HCT116 (cell line): Measurements from ENCODE around the gene MBNL2.

ENCODE experiments used
- CEBPB ChIP-seq: IDR thresholded peaks from 2 replicates; pipeline ENCODE4 v1.6.1; 2012; ENCODE audit warnings: low read depth
- CTCF ChIP-seq, 3 experiments: fragments of 200-600 bp in 1 of 3; sonication (generic) in 1 of 3; IDR thresholded peaks in 2 of 3; conservative IDR thresholded peaks in 1 of 3; 2 replicates each; pipeline ENCODE4 v1.5.1; 2012 to 2017; ENCODE audit warnings: low read depth in 2 of 3, low read length in 2 of 3, antibody characterized with exemption in 1 of 3, borderline replicate concordance in 1 of 3, control low read depth in 1 of 3, mild to moderate bottlenecking in 1 of 3, mixed read lengths in 1 of 3, mixed run types in 1 of 3, moderate library complexity in 1 of 3; ENCODE audit not compliant: insufficient read depth in 1 of 3
- ELF1 ChIP-seq: IDR thresholded peaks from 2 replicates; pipeline ENCODE4 v1.6.1; 2012; ENCODE audit warnings: low read depth, borderline replicate concordance
- EZH2 ChIP-seq: fragments of 200-600 bp; sonication (generic); IDR thresholded peaks from 2 replicates; pipeline ENCODE4 v1.6.1; 2017; ENCODE audit warnings: antibody characterized with exemption, mixed run types
- EZH2phosphoT487 ChIP-seq: fragments of 200-600 bp; IDR thresholded peaks from 2 replicates; pipeline ENCODE4 v1.6.1; 2018; ENCODE audit warnings: antibody characterized with exemption, borderline replicate concordance
- POLR2A ChIP-seq: IDR thresholded peaks from 2 replicates; pipeline ENCODE4 v1.7.0; 2011; ENCODE audit warnings: borderline replicate concordance; ENCODE audit not compliant: insufficient read depth, insufficient read length; ENCODE audit errors: extremely low read depth
- POLR2AphosphoS5 ChIP-seq: IDR thresholded peaks from 2 replicates; pipeline ENCODE4 v1.6.1; 2011; ENCODE audit warnings: mild to moderate bottlenecking, low read depth, low read length, moderate library complexity
- RAD21 ChIP-seq: IDR thresholded peaks from 2 replicates; pipeline ENCODE4 v1.6.1; 2012; ENCODE audit warnings: low read depth, mild to moderate bottlenecking

GRCh38 chr13:97268772-97269171 lies 46.6 kb downstream of the MBNL2 start:
- TF ChIP-seq EZH2phosphoT487, result no peak
- TF ChIP-seq CEBPB, result no peak
- no peak; a peak in 2 of 6 replicates for TF ChIP-seq CTCF (IDR thresholded peaks at IDR 0.05 in 2 of 3, conservative IDR thresholded peaks at IDR 0.05 in 1 of 3; ENCODE audit: borderline replicate concordance in 1 of 3, insufficient read depth in 1 of 3, low read depth in 2 of 3, low read length in 2 of 3)
- no peak for TF ChIP-seq POLR2AphosphoS5
- no peak for TF ChIP-seq EZH2
- no peak for TF ChIP-seq RAD21
- no peak for TF ChIP-seq POLR2A
- no peak for TF ChIP-seq ELF1
